ENCODE measurements around the gene DUOX2. TPM values are rescaled to one million over a fixed set of nuclear protein-coding genes. Genes with fewer than 3 reads are reported as not detected.

The DUOX2 gene
- total RNA-seq, 1 donor = not detected

DNA sequence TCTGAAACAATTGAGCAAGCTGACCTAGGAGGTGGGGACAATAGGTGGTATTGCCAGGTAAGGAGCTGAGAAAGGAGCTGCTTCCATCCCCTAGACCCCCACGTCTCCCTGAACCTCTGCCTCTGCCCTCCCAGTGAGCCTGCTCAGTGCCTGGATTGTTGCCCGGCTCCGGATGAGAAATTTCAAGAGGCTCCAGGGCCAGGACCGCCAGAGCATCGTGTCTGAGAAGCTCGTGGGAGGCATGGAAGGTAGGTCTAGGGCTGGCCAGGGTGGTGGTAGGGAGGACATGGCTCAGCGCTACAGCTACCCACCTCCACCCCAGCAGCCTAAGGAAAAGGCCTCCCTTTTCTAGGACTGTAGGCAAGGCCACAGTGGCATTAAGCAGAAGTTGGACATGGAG, 29.1 kb upstream of the DUOX2 start:
- no peaks in the 10 kb centered on the region for H3K36me3 ChIP-seq (ENCODE audit: insufficient read depth, low read length)
- H3K4me2 ChIP-seq (ENCODE audit: insufficient read depth, low read length) = no peak overlapping the region
- H3K4me3 ChIP-seq (ENCODE audit: insufficient read depth, low read length) = no peak overlapping the region

DNA sequence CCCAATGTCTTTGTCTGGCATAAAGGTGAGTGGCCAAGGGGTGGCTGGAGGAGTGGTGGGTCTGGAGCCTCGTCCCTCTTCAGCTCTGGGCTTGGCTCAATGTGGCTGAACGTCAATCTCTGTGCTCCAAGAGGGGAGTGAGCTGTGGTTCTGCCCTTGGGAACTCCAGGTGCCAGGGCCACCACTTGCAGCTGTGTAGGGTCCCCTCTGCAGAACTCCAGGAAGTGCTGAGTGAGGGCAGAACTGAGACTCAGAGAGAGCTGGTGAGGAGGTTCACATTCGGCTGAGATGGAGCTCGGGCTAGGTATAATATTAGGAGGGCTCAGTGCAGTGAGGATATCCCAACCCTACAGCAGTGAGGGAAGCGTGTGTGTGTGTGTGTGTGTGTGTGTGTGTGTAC, 27.4 kb upstream of the DUOX2 start:
- Histone ChIP-seq H4K20me1 (ENCODE audit: insufficient read depth, low read length) (no peaks in the 10 kb centered on the region), H2AFZ (ENCODE audit: low read length) (no peak overlapping the region), H3K36me3 (ENCODE audit: insufficient read depth, low read length) (no peaks in the 10 kb centered on the region), H3K79me2 (ENCODE audit: insufficient read depth, low read length) (no peaks in the 10 kb centered on the region), H3K27me3 (ENCODE audit: insufficient read depth, low read length) (peaks cover 28% of the 10 kb centered on the region), H3K9me3 (ENCODE audit: low read depth, low read length) (no peaks in the 10 kb centered on the region), H3K27ac (ENCODE audit: low read depth, low read length) (no peak overlapping the region), H3K4me1 (ENCODE audit: insufficient read depth, low read length) (no peaks in the 10 kb centered on the region), H3K4me3 (ENCODE audit: insufficient read depth, low read length) (no peak overlapping the region), H3K4me2 (ENCODE audit: insufficient read depth, low read length) (no peak overlapping the region)
- peak; percentile 54 for DNase-seq (ENCODE audit: insufficient read length, low spot score, missing footprints)
- TF ChIP-seq, protein P1, sequence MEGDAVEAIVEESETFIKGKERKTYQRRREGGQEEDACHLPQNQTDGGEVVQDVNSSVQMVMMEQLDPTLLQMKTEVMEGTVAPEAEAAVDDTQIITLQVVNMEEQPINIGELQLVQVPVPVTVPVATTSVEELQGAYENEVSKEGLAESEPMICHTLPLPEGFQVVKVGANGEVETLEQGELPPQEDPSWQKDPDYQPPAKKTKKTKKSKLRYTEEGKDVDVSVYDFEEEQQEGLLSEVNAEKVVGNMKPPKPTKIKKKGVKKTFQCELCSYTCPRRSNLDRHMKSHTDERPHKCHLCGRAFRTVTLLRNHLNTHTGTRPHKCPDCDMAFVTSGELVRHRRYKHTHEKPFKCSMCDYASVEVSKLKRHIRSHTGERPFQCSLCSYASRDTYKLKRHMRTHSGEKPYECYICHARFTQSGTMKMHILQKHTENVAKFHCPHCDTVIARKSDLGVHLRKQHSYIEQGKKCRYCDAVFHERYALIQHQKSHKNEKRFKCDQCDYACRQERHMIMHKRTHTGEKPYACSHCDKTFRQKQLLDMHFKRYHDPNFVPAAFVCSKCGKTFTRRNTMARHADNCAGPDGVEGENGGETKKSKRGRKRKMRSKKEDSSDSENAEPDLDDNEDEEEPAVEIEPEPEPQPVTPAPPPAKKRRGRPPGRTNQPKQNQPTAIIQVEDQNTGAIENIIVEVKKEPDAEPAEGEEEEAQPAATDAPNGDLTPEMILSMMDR (IDR thresholded peaks at IDR 0.05; ENCODE audit: extremely low read depth, low read depth, low read length) = no peak

More for the DNA sequence above, 29.1 kb upstream of the DUOX2 start:
- Histone ChIP-seq H3K79me2 (ENCODE audit: insufficient read depth, low read length) (no peaks in the 10 kb centered on the region), H2AFZ (ENCODE audit: low read length) (no peak overlapping the region), H4K20me1 (ENCODE audit: insufficient read depth, low read length) (no peaks in the 10 kb centered on the region), H3K4me1 (ENCODE audit: insufficient read depth, low read length) (peaks cover under 1% of the 10 kb centered on the region), H3K27me3 (ENCODE audit: insufficient read depth, low read length) (peaks cover 16% of the 10 kb centered on the region), H3K27ac (ENCODE audit: low read depth, low read length) (no peak overlapping the region), H3K9me3 (ENCODE audit: low read depth, low read length) (no peaks in the 10 kb centered on the region)
- no peak for DNase-seq (ENCODE audit: insufficient read length, low spot score, missing footprints)
- TF ChIP-seq, protein P1 (IDR thresholded peaks at IDR 0.05; ENCODE audit: extremely low read depth, low read depth, low read length) = no peak

DNA sequence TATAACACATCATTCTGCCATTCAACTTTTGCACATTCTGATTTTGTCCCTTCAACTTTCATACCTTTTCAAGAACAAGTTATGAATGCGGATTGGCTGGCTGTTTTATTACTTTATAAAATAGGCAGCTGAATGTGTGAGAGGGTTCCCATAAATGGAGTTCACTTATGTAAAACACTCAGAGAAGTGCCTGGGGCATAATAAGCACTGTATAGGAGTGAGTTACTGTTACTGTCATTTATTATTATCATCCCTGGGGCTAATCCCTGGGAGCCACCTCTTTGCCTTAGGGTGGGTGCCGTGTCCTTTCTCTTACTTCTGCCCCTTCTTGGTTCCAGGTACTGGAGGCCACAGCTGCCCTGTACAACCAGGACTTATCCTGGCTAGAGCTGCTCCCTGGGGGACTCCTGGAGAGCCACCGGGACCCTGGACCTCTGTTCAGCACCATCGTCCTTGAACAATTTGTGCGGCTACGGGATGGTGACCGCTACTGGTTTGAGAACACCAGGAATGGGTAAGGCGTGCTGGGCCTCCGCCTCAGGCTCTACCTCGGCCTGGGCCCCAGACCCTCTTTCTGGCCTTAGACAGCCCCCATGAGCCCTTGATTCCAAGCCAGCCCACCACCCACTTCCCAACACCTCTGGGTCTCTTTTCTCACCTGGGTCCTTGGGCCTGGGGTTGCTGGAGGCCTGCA, 26.7 kb upstream of the DUOX2 start:
- no peak overlapping the region for H3K27ac ChIP-seq (ENCODE audit: low read depth, low read length)
- H3K79me2 ChIP-seq (ENCODE audit: insufficient read depth, low read length) = no peaks in the 10 kb centered on the region
- no peak overlapping the region for H3K4me2 ChIP-seq (ENCODE audit: insufficient read depth, low read length)
- H3K4me3 ChIP-seq (ENCODE audit: insufficient read depth, low read length) = no peak overlapping the region
- H3K4me1 ChIP-seq (ENCODE audit: insufficient read depth, low read length) = no peaks in the 10 kb centered on the region
- peaks cover 34% of the 10 kb centered on the region for H3K27me3 ChIP-seq (ENCODE audit: insufficient read depth, low read length)
- TF ChIP-seq, protein P1 (IDR thresholded peaks at IDR 0.05; ENCODE audit: extremely low read depth, low read depth, low read length) = no peak
- DNase-seq (ENCODE audit: insufficient read length, low spot score, missing footprints) = no peak
- no peaks in the 10 kb centered on the region for H4K20me1 ChIP-seq (ENCODE audit: insufficient read depth, low read length)
- H3K36me3 ChIP-seq (ENCODE audit: insufficient read depth, low read length) = no peaks in the 10 kb centered on the region
- no peak overlapping the region for H2AFZ ChIP-seq (ENCODE audit: low read length)
- no peaks in the 10 kb centered on the region for H3K9me3 ChIP-seq (ENCODE audit: low read depth, low read length)

DNA sequence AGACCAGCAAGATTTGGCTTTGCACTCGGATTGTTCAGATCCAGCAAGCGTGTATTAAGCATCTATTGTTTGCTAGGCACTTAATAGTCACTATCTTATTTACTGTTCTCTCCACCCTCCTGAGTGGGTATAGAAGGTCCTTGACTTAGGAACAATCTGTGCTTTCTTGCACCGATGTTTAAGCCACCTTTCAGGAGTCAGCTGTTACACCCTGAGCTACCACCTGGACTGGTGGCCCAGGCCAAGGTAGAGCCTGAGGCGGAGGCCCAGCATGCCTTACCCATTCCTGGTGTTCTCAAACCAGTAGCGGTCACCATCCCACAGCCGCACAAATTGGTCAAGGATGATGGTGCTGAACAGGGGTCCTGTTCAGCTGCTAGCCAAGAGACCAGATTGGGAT, 25.8 kb upstream of the DUOX2 start:
- Histone ChIP-seq H3K27me3 (ENCODE audit: insufficient read depth, low read length) (peaks cover 38% of the 10 kb centered on the region), H3K27ac (ENCODE audit: low read depth, low read length) (no peak overlapping the region), H3K4me2 (ENCODE audit: insufficient read depth, low read length) (no peak overlapping the region), H3K4me3 (ENCODE audit: insufficient read depth, low read length) (no peak overlapping the region), H3K36me3 (ENCODE audit: insufficient read depth, low read length) (no peaks in the 10 kb centered on the region), H2AFZ (ENCODE audit: low read length) (no peak overlapping the region), H4K20me1 (ENCODE audit: insufficient read depth, low read length) (no peaks in the 10 kb centered on the region), H3K4me1 (ENCODE audit: insufficient read depth, low read length) (no peaks in the 10 kb centered on the region), H3K79me2 (ENCODE audit: insufficient read depth, low read length) (no peaks in the 10 kb centered on the region), H3K9me3 (ENCODE audit: low read depth, low read length) (no peaks in the 10 kb centered on the region)
- peak; percentile 42 for DNase-seq (ENCODE audit: insufficient read length, low spot score, missing footprints)
- TF ChIP-seq, protein P1 (IDR thresholded peaks at IDR 0.05; ENCODE audit: extremely low read depth, low read depth, low read length) = no peak
